ENCODE results near the gene MANBA. TPM values are rescaled to one million over a fixed set of nuclear protein-coding genes. Genes with fewer than 3 reads are reported as not detected.

Gene MANBA
- total RNA-seq, 6 experiments from 2014 or later = 11.3 to 18.2 (median 13.9) TPM

GRCh38 chr4:102594000-102594399 is 166.8 kb downstream of the MANBA start:
- no peak for TF ChIP-seq POLR2A (IDR thresholded peaks at IDR 0.05)
- DNase-seq = no peak
- H3K36me3 ChIP-seq = peaks cover 12 to 43% (median 21%) of the 10 kb centered on the region in 4 donors
- H3K27me3 ChIP-seq = no peaks in the 10 kb centered on the region
- no peak overlapping the region for H3K4me3 ChIP-seq
- H3K27ac ChIP-seq = no peak overlapping the region
- H3K4me1 ChIP-seq = no peaks in the 10 kb centered on the region
- intact Hi-C loops (cut with DNase I) = no loop called here
- no peak for ATAC-seq
- 81% methylated on average over 2 of the region's 2 CpGs for WGBS (ENCODE audit: insufficient coverage, low coverage, low lambda C conversion rate, missing lambda C conversion rate)
- no peaks in the 10 kb centered on the region for H3K9me3 ChIP-seq

- H3K27ac ChIP-seq = no peak overlapping the region
- ATAC-seq (no peak), DNase-seq (no peak)
- H3K27me3 ChIP-seq = no peaks in the 10 kb centered on the region
- intact Hi-C loops (cut with DNase I) = no loop called here
- no peaks in the 10 kb centered on the region for H3K4me1 ChIP-seq
- TF ChIP-seq CTCF (IDR thresholded peaks at IDR 0.05) (no peak), POLR2A (IDR thresholded peaks at IDR 0.05) (no peak)
- H3K36me3 ChIP-seq = peaks cover 9 to 39% (median 17%) of the 10 kb centered on the region in 4 donors
- H3K9me3 ChIP-seq = no peaks in the 10 kb centered on the region
- no peak overlapping the region for H3K4me3 ChIP-seq
- WGBS (ENCODE audit: insufficient coverage, low coverage, low lambda C conversion rate, missing lambda C conversion rate) = 82% methylated on average over 7 of the region's 7 CpGs
Observed at GRCh38 chr4:102593147-102593546, 167.6 kb downstream of the MANBA start.

- ATAC-seq = no peak
- Histone ChIP-seq H3K4me1 (no peaks in the 10 kb centered on the region), H3K36me3 (peaks cover 5 to 39% (median 13%) of the 10 kb centered on the region in 4 donors), H3K27ac (no peak overlapping the region), H3K4me3 (no peak overlapping the region), H3K27me3 (no peaks in the 10 kb centered on the region), H3K9me3 (no peaks in the 10 kb centered on the region)
- intact Hi-C loops (cut with DNase I) = no loop called here
- DNase-seq = no peak
- no peak for TF ChIP-seq CTCF (IDR thresholded peaks at IDR 0.05)
- no peak for TF ChIP-seq POLR2A (IDR thresholded peaks at IDR 0.05)
Observed at GRCh38 chr4:102592256-102592655, 168.5 kb downstream of the MANBA start.

- intact Hi-C loops (cut with DNase I) = no loop called here
- peaks cover 0 to 29% (median under 1%) of the 10 kb centered on the region in 4 donors for H3K36me3 ChIP-seq
- WGBS (ENCODE audit: insufficient coverage, low coverage, low lambda C conversion rate, missing lambda C conversion rate) = 92% methylated on average over 3 of the region's 3 CpGs
Observed at GRCh38 chr4:102589743-102590142, 171.0 kb downstream of the MANBA start.

GRCh38 chr4:102586644-102587021 is 174.1 kb downstream of the MANBA start:
- TF ChIP-seq CTCF (IDR thresholded peaks at IDR 0.05) (no peak), POLR2A (IDR thresholded peaks at IDR 0.05) (no peak)
- Histone ChIP-seq H3K27me3 (no peaks in the 10 kb centered on the region), H3K27ac (no peak overlapping the region), H3K4me1 (no peaks in the 10 kb centered on the region), H3K36me3 (peaks cover 0 to 50% (median 15%) of the 10 kb centered on the region in 4 donors), H3K9me3 (no peaks in the 10 kb centered on the region), H3K4me3 (no peak overlapping the region)
- intact Hi-C loops (cut with DNase I) = no loop called here
- ATAC-seq (no peak), DNase-seq (no peak)
- 83% methylated on average over 3 of the region's 4 CpGs for WGBS (ENCODE audit: insufficient coverage, low coverage, low lambda C conversion rate, missing lambda C conversion rate)

More at GRCh38 chr4:102589743-102590142, 171.0 kb downstream of the MANBA start:
- H3K9me3 ChIP-seq = no peaks in the 10 kb centered on the region
- H3K27me3 ChIP-seq = no peaks in the 10 kb centered on the region
- H3K4me3 ChIP-seq = no peak overlapping the region
- DNase-seq (no peak), ATAC-seq (no peak)
- TF ChIP-seq POLR2A (IDR thresholded peaks at IDR 0.05) (no peak), CTCF (IDR thresholded peaks at IDR 0.05) (no peak)
- no peaks in the 10 kb centered on the region for H3K4me1 ChIP-seq
- H3K27ac ChIP-seq = no peak overlapping the region
